ENCODE measurements around the gene ARGFX. TPM values are rescaled to one million over a fixed set of nuclear protein-coding genes. Genes with fewer than 3 reads are reported as not detected.

The ARGFX gene
- polyA plus RNA-seq, 1 donor (not counting 4 experiments of a cell fraction or from before 2014, with no cell fraction given): not detected

DNA sequence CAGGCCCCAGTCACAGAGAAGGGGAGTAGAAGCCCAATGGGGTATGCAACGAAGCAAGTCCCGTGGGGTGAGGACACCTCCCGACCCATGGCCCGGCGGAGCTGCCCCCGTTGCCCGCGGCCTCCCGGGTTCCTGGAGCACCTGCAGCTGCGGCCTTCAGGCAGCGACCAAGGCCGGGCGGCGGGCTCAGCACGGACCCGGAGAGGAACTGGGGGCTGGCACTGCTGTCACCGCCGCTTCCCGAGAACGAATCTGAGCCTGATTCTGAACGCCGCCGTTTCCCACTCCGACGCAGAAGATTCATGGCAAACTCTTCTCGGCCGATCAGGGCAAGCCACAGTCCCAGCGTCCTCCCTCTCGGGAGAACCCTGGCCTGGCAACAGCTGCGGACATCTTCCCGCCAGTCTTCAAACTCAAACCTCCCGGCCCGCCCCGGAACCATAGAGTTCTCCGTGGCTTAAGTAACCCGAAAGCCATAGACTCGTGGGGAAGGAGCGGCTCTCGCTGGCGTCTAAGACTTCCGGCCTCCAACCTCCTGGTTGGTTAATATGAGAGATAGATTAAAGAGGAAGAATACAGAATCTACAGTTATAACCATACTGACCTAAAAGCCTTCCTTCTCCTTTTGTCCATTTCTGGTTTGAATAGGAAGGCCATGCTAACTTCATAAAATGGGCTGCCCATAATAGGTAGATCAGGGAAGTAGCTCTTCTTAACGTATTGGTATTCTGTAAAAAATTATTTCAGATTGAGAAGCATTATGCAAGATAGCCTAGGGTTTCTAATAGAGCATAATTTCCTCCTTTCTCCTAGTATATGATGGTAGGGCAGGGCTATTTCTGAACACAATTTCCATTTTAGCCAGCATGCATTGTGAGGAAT, 21.9 kb upstream of the ARGFX start, which contains the start of gene POLQ:
Gene POLQ (minus strand): TSS at position 415 of the 882 bp plus-strand sequence. CDS start 111 bp downstream, at position 304.
- Histone ChIP-seq H2AFZ (ENCODE audit: control insufficient read depth, low read length) (peak within 1 kb of the TSS; percentile 98), H3K9me3 (ENCODE audit: control insufficient read depth, low read depth, low read length) (no peaks in the 10 kb centered on the region), H3K9ac (ENCODE audit: control insufficient read depth, extremely low read depth, insufficient read depth, low read length) (peak within 1 kb of the TSS; percentile 83), H3K4me2 (ENCODE audit: control insufficient read depth, extremely low read depth, insufficient read depth, low read depth, low read length) (peak within 1 kb of the TSS; percentile 99), H3K27me3 (ENCODE audit: control insufficient read depth, extremely low read depth, insufficient read depth, low read length) (no peaks in the 10 kb centered on the region), H3K4me3 (ENCODE audit: control insufficient read depth in 2 of 3, extremely low read depth in 1 of 3, insufficient read depth in 2 of 3, low read depth in 1 of 3, low read length in 3 of 3) (peak within 1 kb of the TSS; percentile 62 to 93 (median 67)), H4K20me1 (ENCODE audit: control insufficient read depth, extremely low read depth, insufficient read depth, low read length) (no peaks in the 10 kb centered on the region), H3K9me1 (ENCODE audit: control insufficient read depth, extremely low read depth, insufficient read depth, low read length) (no peaks in the 10 kb centered on the region), H3K4me1 (ENCODE audit: control insufficient read depth, extremely low read depth, insufficient read depth, low read length) (peaks cover 18% of the 10 kb centered on the region), H3K27ac (ENCODE audit: control insufficient read depth, insufficient read depth, low read length) (peak within 1 kb of the TSS; percentile 78), H3K36me3 (ENCODE audit: control insufficient read depth in 2 of 2, extremely low read depth in 1 of 2, insufficient read depth in 2 of 2, low read length in 2 of 2) (no peaks in the 10 kb centered on the region), H3K79me2 (ENCODE audit: control insufficient read depth, insufficient read depth, low read length) (peaks cover 16% of the 10 kb centered on the region)
- dilution Hi-C loops (cut with MboI; ENCODE audit: extremely low pct_ligation_motif_present, low sequenced_read_pairs): no loop called here
- FAIRE-seq (peak; percentile 73), DNase-seq (ENCODE audit: low read depth, low spot score) (peak; percentile 71)
- TF ChIP-seq, protein P1, sequence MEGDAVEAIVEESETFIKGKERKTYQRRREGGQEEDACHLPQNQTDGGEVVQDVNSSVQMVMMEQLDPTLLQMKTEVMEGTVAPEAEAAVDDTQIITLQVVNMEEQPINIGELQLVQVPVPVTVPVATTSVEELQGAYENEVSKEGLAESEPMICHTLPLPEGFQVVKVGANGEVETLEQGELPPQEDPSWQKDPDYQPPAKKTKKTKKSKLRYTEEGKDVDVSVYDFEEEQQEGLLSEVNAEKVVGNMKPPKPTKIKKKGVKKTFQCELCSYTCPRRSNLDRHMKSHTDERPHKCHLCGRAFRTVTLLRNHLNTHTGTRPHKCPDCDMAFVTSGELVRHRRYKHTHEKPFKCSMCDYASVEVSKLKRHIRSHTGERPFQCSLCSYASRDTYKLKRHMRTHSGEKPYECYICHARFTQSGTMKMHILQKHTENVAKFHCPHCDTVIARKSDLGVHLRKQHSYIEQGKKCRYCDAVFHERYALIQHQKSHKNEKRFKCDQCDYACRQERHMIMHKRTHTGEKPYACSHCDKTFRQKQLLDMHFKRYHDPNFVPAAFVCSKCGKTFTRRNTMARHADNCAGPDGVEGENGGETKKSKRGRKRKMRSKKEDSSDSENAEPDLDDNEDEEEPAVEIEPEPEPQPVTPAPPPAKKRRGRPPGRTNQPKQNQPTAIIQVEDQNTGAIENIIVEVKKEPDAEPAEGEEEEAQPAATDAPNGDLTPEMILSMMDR (optimal IDR thresholded peaks at IDR 0.05 in 1 of 3, IDR thresholded peaks at IDR 0.05 in 1 of 3, conservative IDR thresholded peaks at IDR 0.05 in 1 of 3; ENCODE audit: extremely low read depth in 1 of 3, insufficient read depth in 2 of 3, low read length in 3 of 3): no peak
- no peak for TF ChIP-seq EZH2 (IDR thresholded peaks at IDR 0.05; ENCODE audit: low read length)

DNA sequence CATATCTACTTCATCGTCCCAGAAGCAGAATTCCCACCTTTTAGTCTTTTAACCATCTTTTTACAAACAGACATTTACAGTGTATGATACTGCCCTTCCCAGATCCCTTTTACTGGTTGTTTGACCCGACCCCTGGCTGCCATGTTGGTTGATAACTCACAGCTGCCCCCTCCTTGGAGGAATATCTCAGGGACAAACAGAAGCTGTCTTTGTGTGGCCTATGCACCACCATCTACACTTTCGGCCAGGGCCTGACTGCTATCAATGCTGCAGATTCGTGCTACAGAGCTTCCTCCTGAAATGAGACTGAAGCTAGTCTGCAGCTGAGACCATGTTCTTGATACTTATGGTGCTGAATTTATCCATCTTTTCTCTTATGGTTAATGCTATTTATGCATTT, 15.4 kb upstream of the ARGFX start:
- TF ChIP-seq, protein P1 (optimal IDR thresholded peaks at IDR 0.05 in 1 of 3, IDR thresholded peaks at IDR 0.05 in 1 of 3, conservative IDR thresholded peaks at IDR 0.05 in 1 of 3; ENCODE audit: extremely low read depth in 1 of 3, insufficient read depth in 2 of 3, low read length in 3 of 3): no peak
- no peak for TF ChIP-seq EZH2 (IDR thresholded peaks at IDR 0.05; ENCODE audit: low read length)
- Histone ChIP-seq H3K4me1 (ENCODE audit: control insufficient read depth, extremely low read depth, insufficient read depth, low read length) (peaks cover 8% of the 10 kb centered on the region), H3K79me2 (ENCODE audit: control insufficient read depth, insufficient read depth, low read length) (no peaks in the 10 kb centered on the region), H3K4me2 (ENCODE audit: control insufficient read depth, extremely low read depth, insufficient read depth, low read depth, low read length) (no peak overlapping the region), H3K9me1 (ENCODE audit: control insufficient read depth, extremely low read depth, insufficient read depth, low read length) (no peaks in the 10 kb centered on the region), H4K20me1 (ENCODE audit: control insufficient read depth, extremely low read depth, insufficient read depth, low read length) (no peaks in the 10 kb centered on the region), H3K4me3 (ENCODE audit: control insufficient read depth in 2 of 3, extremely low read depth in 1 of 3, insufficient read depth in 2 of 3, low read depth in 1 of 3, low read length in 3 of 3) (no peak overlapping the region), H3K9ac (ENCODE audit: control insufficient read depth, extremely low read depth, insufficient read depth, low read length) (no peak overlapping the region), H3K9me3 (ENCODE audit: control insufficient read depth, low read depth, low read length) (no peaks in the 10 kb centered on the region), H3K27ac (ENCODE audit: control insufficient read depth, insufficient read depth, low read length) (no peak overlapping the region), H3K36me3 (ENCODE audit: control insufficient read depth in 2 of 2, extremely low read depth in 1 of 2, insufficient read depth in 2 of 2, low read length in 2 of 2) (no peaks in the 10 kb centered on the region), H2AFZ (ENCODE audit: control insufficient read depth, low read length) (no peak overlapping the region), H3K27me3 (ENCODE audit: control insufficient read depth, extremely low read depth, insufficient read depth, low read length) (no peaks in the 10 kb centered on the region)
- no peak for FAIRE-seq
- no peak for DNase-seq (ENCODE audit: low read depth, low spot score)
- dilution Hi-C loops (cut with MboI; ENCODE audit: extremely low pct_ligation_motif_present, low sequenced_read_pairs): no loop called here

All from keratinocyte (primary cell).